ENCODE measurements around the gene STRA6. TPM values are rescaled to one million over a fixed set of nuclear protein-coding genes. Genes with fewer than 3 reads are reported as not detected.

Gene STRA6
- total RNA-seq, 1 experiment from 2014 or later = 8.4 TPM

DNA sequence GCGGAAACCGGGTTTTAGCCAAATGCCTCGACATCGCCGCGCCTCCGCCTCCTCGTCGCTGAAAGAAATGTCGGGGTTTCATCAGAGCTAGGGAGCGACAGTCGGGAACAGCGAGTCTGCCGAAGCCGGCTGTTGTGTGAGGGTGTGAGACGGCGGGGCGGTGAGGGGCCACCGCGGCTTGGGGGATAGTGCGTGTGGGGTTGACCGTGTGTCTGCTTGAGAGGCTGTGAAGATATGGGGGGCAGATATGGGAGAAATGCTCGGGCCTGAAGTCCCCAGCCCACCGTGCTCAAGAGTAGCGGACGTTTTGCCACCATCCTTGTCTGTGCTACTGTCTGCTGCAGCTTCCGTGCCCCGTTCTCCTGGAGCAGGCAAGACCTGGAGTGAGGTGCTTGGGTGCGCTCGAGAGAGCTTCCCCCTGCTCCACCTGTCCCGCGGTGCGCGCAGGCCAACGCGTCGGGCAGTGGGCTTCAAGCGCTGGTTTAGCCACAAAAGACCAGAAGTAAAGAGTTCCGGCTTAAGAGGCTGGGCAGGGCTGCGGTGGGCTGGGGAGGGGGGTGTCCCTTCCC lies 72.9 kb downstream of the STRA6 start:
- H3K27me3 Mint-ChIP-seq (ENCODE audit: unreplicated experiment) = peaks cover 75% of the 10 kb centered on the region
- H3K4me3 Mint-ChIP-seq (ENCODE audit: low read depth, unreplicated experiment) = no peak overlapping the region
- CTCF ChIA-PET = interaction anchor here (0.7 to 3.4 kb wide), 2 partner anchors 69 to 178 kb away, joined by 4 to 29 read pairs; no protein-coding TSS in a partner anchor
- no peaks in the 10 kb centered on the region for H3K4me1 Mint-ChIP-seq (ENCODE audit: low read depth, unreplicated experiment)
- H3K9me3 Mint-ChIP-seq (ENCODE audit: low read depth, unreplicated experiment) = no peaks in the 10 kb centered on the region
- TF ChIP-seq, protein P1, sequence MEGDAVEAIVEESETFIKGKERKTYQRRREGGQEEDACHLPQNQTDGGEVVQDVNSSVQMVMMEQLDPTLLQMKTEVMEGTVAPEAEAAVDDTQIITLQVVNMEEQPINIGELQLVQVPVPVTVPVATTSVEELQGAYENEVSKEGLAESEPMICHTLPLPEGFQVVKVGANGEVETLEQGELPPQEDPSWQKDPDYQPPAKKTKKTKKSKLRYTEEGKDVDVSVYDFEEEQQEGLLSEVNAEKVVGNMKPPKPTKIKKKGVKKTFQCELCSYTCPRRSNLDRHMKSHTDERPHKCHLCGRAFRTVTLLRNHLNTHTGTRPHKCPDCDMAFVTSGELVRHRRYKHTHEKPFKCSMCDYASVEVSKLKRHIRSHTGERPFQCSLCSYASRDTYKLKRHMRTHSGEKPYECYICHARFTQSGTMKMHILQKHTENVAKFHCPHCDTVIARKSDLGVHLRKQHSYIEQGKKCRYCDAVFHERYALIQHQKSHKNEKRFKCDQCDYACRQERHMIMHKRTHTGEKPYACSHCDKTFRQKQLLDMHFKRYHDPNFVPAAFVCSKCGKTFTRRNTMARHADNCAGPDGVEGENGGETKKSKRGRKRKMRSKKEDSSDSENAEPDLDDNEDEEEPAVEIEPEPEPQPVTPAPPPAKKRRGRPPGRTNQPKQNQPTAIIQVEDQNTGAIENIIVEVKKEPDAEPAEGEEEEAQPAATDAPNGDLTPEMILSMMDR (IDR thresholded peaks at IDR 0.05; ENCODE audit: unreplicated experiment) = no peak
- BruUV-seq (replicated peaks) = no TSS peak
- no peak overlapping the region for H3K27ac Mint-ChIP-seq (ENCODE audit: unreplicated experiment)
- no peaks in the 10 kb centered on the region for H3K36me3 Mint-ChIP-seq (ENCODE audit: insufficient read depth, unreplicated experiment)
- no peak for DNase-seq
- intact Hi-C loops (cut with micrococcal nuclease; ENCODE audit: unreplicated experiment) = no loop called here

Other genes with a start within 250 kb of the STRA6 start
- gene STOML1, start 210.5 kb downstream of the STRA6 start, total RNA-seq (2022) = 18.3 and 19.7 TPM in 2 replicates
- 120 and 153 TPM in 2 replicates for gene PML, start 208.1 kb downstream of the STRA6 start, total RNA-seq (2022)
- gene GOLGA6A, start 120.2 kb downstream of the STRA6 start, total RNA-seq (2022) = not detected in 2 replicates
- not detected in 2 replicates for gene ISLR2, start 72.2 kb downstream of the STRA6 start, total RNA-seq (2022)
- not detected in 2 replicates for gene ISLR, start 29.1 kb downstream of the STRA6 start, total RNA-seq (2022)
- 2.1 and 2.7 TPM in 2 replicates for gene CCDC33, start 33.5 kb upstream of the STRA6 start, total RNA-seq (2022)
- gene CYP11A1, start 164.9 kb upstream of the STRA6 start, total RNA-seq (2022) = not detected in 2 replicates
- gene SEMA7A, start 231.2 kb upstream of the STRA6 start, total RNA-seq (2022) = 67.6 and 74.8 TPM in 2 replicates